ENCODE measurements around the gene IL11. TPM values are rescaled to one million over a fixed set of nuclear protein-coding genes. Genes with fewer than 3 reads are reported as not detected.

Gene IL11
- total and polyA plus RNA-seq, 2 of the 8 experiments (the other 6 are each of a cell fraction or from before 2014, with no cell fraction given): 1.7 to 2.8 TPM

Other genes starting within 250 kb of the IL11 start
- gene TNNT1, start 221.3 kb downstream of the IL11 start, total RNA-seq (2021; fragmentation: NEBNext Ultra II Directional; extraction: Animal tissue kit (Norgen Biotek cat#: 25700)): 107 and 115 TPM in 2 replicates
- gene TNNT1, start 221.3 kb downstream of the IL11 start, polyA plus RNA-seq (2011; rRNA removed): 69.6 and 97.9 TPM in 2 replicates
- gene TNNI3, start 212.7 kb downstream of the IL11 start, total RNA-seq (2021; fragmentation: NEBNext Ultra II Directional; extraction: Animal tissue kit (Norgen Biotek cat#: 25700)): 16.6 and 16.9 TPM in 2 replicates
- 56.0 and 67.9 TPM in 2 replicates for gene TNNI3, start 212.7 kb downstream of the IL11 start, polyA plus RNA-seq (2011; rRNA removed)
- gene DNAAF3, start 203.8 kb downstream of the IL11 start, total RNA-seq (2021; fragmentation: NEBNext Ultra II Directional; extraction: Animal tissue kit (Norgen Biotek cat#: 25700)): 5.4 and 5.7 TPM in 2 replicates
- gene DNAAF3, start 203.8 kb downstream of the IL11 start, polyA plus RNA-seq (2011; rRNA removed): 8.0 and 13.8 TPM in 2 replicates
- 0.35 and 0.99 TPM in 2 replicates for gene SYT5, start 190.2 kb downstream of the IL11 start, total RNA-seq (2021; fragmentation: NEBNext Ultra II Directional; extraction: Animal tissue kit (Norgen Biotek cat#: 25700))
- 0.67 and 1.6 TPM in 2 replicates for gene SYT5, start 190.2 kb downstream of the IL11 start, polyA plus RNA-seq (2011; rRNA removed)
- gene PTPRH, start 161.0 kb downstream of the IL11 start, total RNA-seq (2021; fragmentation: NEBNext Ultra II Directional; extraction: Animal tissue kit (Norgen Biotek cat#: 25700)): 0.21 and 0.30 TPM in 2 replicates
- gene PTPRH, start 161.0 kb downstream of the IL11 start, polyA plus RNA-seq (2011; rRNA removed): 0.39 and 1.1 TPM in 2 replicates
- gene TMEM86B, start 141.7 kb downstream of the IL11 start, total RNA-seq (2021; fragmentation: NEBNext Ultra II Directional; extraction: Animal tissue kit (Norgen Biotek cat#: 25700)): 2.0 and 2.1 TPM in 2 replicates
- 2.9 and 4.2 TPM in 2 replicates for gene TMEM86B, start 141.7 kb downstream of the IL11 start, polyA plus RNA-seq (2011; rRNA removed)
- 74.4 and 75.6 TPM in 2 replicates for gene PPP6R1, start 111.4 kb downstream of the IL11 start, total RNA-seq (2021; fragmentation: NEBNext Ultra II Directional; extraction: Animal tissue kit (Norgen Biotek cat#: 25700))
- gene PPP6R1, start 111.4 kb downstream of the IL11 start, polyA plus RNA-seq (2011; rRNA removed): 36.4 and 52.5 TPM in 2 replicates
- gene HSPBP1, start 90.4 kb downstream of the IL11 start, total RNA-seq (2021; fragmentation: NEBNext Ultra II Directional; extraction: Animal tissue kit (Norgen Biotek cat#: 25700)): 63.4 and 68.8 TPM in 2 replicates
- gene HSPBP1, start 90.4 kb downstream of the IL11 start, polyA plus RNA-seq (2011; rRNA removed): 100 and 111 TPM in 2 replicates
- gene BRSK1, start 86.5 kb downstream of the IL11 start, total RNA-seq (2021; fragmentation: NEBNext Ultra II Directional; extraction: Animal tissue kit (Norgen Biotek cat#: 25700)): 32.7 and 33.6 TPM in 2 replicates
- gene BRSK1, start 86.5 kb downstream of the IL11 start, polyA plus RNA-seq (2011; rRNA removed): 27.6 and 55.2 TPM in 2 replicates
- gene TMEM150B, start 45.1 kb downstream of the IL11 start, total RNA-seq (2021; fragmentation: NEBNext Ultra II Directional; extraction: Animal tissue kit (Norgen Biotek cat#: 25700)): 0.88 and 0.91 TPM in 2 replicates
- gene TMEM150B, start 45.1 kb downstream of the IL11 start, polyA plus RNA-seq (2011; rRNA removed): 0.41 and 0.46 TPM in 2 replicates
- gene KMT5C, start 30.6 kb downstream of the IL11 start, total RNA-seq (2021; fragmentation: NEBNext Ultra II Directional; extraction: Animal tissue kit (Norgen Biotek cat#: 25700)): 31.5 and 33.4 TPM in 2 replicates
- 24.9 and 59.4 TPM in 2 replicates for gene KMT5C, start 30.6 kb downstream of the IL11 start, polyA plus RNA-seq (2011; rRNA removed)
- 6.4 and 6.5 TPM in 2 replicates for gene COX6B2, start 15.7 kb downstream of the IL11 start, total RNA-seq (2021; fragmentation: NEBNext Ultra II Directional; extraction: Animal tissue kit (Norgen Biotek cat#: 25700))
- gene COX6B2, start 15.7 kb downstream of the IL11 start, polyA plus RNA-seq (2011; rRNA removed): 4.9 and 12.2 TPM in 2 replicates
- not detected in 2 replicates for gene GARIN5B, start 7.2 kb downstream of the IL11 start, total RNA-seq (2021; fragmentation: NEBNext Ultra II Directional; extraction: Animal tissue kit (Norgen Biotek cat#: 25700))
- gene GARIN5B, start 7.2 kb downstream of the IL11 start, polyA plus RNA-seq (2011; rRNA removed): 0.03 and 0.05 TPM in 2 replicates
- gene TMEM190, start 6.4 kb upstream of the IL11 start, total RNA-seq (2021; fragmentation: NEBNext Ultra II Directional; extraction: Animal tissue kit (Norgen Biotek cat#: 25700)): 1.4 TPM in 1 of 2 replicates, not detected in the other
- gene TMEM190, start 6.4 kb upstream of the IL11 start, polyA plus RNA-seq (2011; rRNA removed): 1.6 and 4.5 TPM in 2 replicates
- 3.8 and 3.9 TPM in 2 replicates for gene TMEM238, start 13.8 kb upstream of the IL11 start, total RNA-seq (2021; fragmentation: NEBNext Ultra II Directional; extraction: Animal tissue kit (Norgen Biotek cat#: 25700))
- gene TMEM238, start 13.8 kb upstream of the IL11 start, polyA plus RNA-seq (2011; rRNA removed): 0.49 and 0.53 TPM in 2 replicates
- 2,123 and 2,232 TPM in 2 replicates for gene RPL28, start 15.5 kb upstream of the IL11 start, total RNA-seq (2021; fragmentation: NEBNext Ultra II Directional; extraction: Animal tissue kit (Norgen Biotek cat#: 25700))
- 6,692 and 8,402 TPM in 2 replicates for gene RPL28, start 15.5 kb upstream of the IL11 start, polyA plus RNA-seq (2011; rRNA removed)
- 398 and 402 TPM in 2 replicates for gene UBE2S, start 37.3 kb upstream of the IL11 start, total RNA-seq (2021; fragmentation: NEBNext Ultra II Directional; extraction: Animal tissue kit (Norgen Biotek cat#: 25700))
- gene UBE2S, start 37.3 kb upstream of the IL11 start, polyA plus RNA-seq (2011; rRNA removed): 466 and 530 TPM in 2 replicates
- 0.98 and 1.0 TPM in 2 replicates for gene SHISA7, start 72.8 kb upstream of the IL11 start, total RNA-seq (2021; fragmentation: NEBNext Ultra II Directional; extraction: Animal tissue kit (Norgen Biotek cat#: 25700))
- 0.76 and 1.1 TPM in 2 replicates for gene SHISA7, start 72.8 kb upstream of the IL11 start, polyA plus RNA-seq (2011; rRNA removed)
- 96.9 and 106 TPM in 2 replicates for gene ISOC2, start 91.2 kb upstream of the IL11 start, total RNA-seq (2021; fragmentation: NEBNext Ultra II Directional; extraction: Animal tissue kit (Norgen Biotek cat#: 25700))
- gene ISOC2, start 91.2 kb upstream of the IL11 start, polyA plus RNA-seq (2011; rRNA removed): 152 and 195 TPM in 2 replicates
- gene C19orf85, start 94.3 kb upstream of the IL11 start, total RNA-seq (2021; fragmentation: NEBNext Ultra II Directional; extraction: Animal tissue kit (Norgen Biotek cat#: 25700)): 3.2 and 3.6 TPM in 2 replicates
- 2.2 and 3.3 TPM in 2 replicates for gene C19orf85, start 94.3 kb upstream of the IL11 start, polyA plus RNA-seq (2011; rRNA removed)
- 10.8 and 12.9 TPM in 2 replicates for gene ZNF628, start 106.2 kb upstream of the IL11 start, total RNA-seq (2021; fragmentation: NEBNext Ultra II Directional; extraction: Animal tissue kit (Norgen Biotek cat#: 25700))
- 1.7 and 4.5 TPM in 2 replicates for gene ZNF628, start 106.2 kb upstream of the IL11 start, polyA plus RNA-seq (2011; rRNA removed)
- 69.1 and 71.2 TPM in 2 replicates for gene NAT14, start 114.7 kb upstream of the IL11 start, total RNA-seq (2021; fragmentation: NEBNext Ultra II Directional; extraction: Animal tissue kit (Norgen Biotek cat#: 25700))
- 47.1 and 79.5 TPM in 2 replicates for gene NAT14, start 114.7 kb upstream of the IL11 start, polyA plus RNA-seq (2011; rRNA removed)
- 1.7 and 2.3 TPM in 2 replicates for gene SSC5D, start 118.0 kb upstream of the IL11 start, total RNA-seq (2021; fragmentation: NEBNext Ultra II Directional; extraction: Animal tissue kit (Norgen Biotek cat#: 25700))
- 0.39 and 0.72 TPM in 2 replicates for gene SSC5D, start 118.0 kb upstream of the IL11 start, polyA plus RNA-seq (2011; rRNA removed)
- 3.9 and 4.1 TPM in 2 replicates for gene SBK2, start 166.7 kb upstream of the IL11 start, total RNA-seq (2021; fragmentation: NEBNext Ultra II Directional; extraction: Animal tissue kit (Norgen Biotek cat#: 25700))
- 3.2 and 7.4 TPM in 2 replicates for gene SBK2, start 166.7 kb upstream of the IL11 start, polyA plus RNA-seq (2011; rRNA removed)
- gene SBK3, start 175.1 kb upstream of the IL11 start, total RNA-seq (2021; fragmentation: NEBNext Ultra II Directional; extraction: Animal tissue kit (Norgen Biotek cat#: 25700)): 0.76 and 0.94 TPM in 2 replicates
- 1.5 and 2.8 TPM in 2 replicates for gene SBK3, start 175.1 kb upstream of the IL11 start, polyA plus RNA-seq (2011; rRNA removed)
- 18.9 and 19.0 TPM in 2 replicates for gene ZNF579, start 210.4 kb upstream of the IL11 start, total RNA-seq (2021; fragmentation: NEBNext Ultra II Directional; extraction: Animal tissue kit (Norgen Biotek cat#: 25700))
- 10.0 and 16.4 TPM in 2 replicates for gene ZNF579, start 210.4 kb upstream of the IL11 start, polyA plus RNA-seq (2011; rRNA removed)
- 17.6 and 18.5 TPM in 2 replicates for gene FIZ1, start 229.1 kb upstream of the IL11 start, total RNA-seq (2021; fragmentation: NEBNext Ultra II Directional; extraction: Animal tissue kit (Norgen Biotek cat#: 25700))
- gene FIZ1, start 229.1 kb upstream of the IL11 start, polyA plus RNA-seq (2011; rRNA removed): 9.1 and 13.0 TPM in 2 replicates
- 4.7 and 5.4 TPM in 2 replicates for gene ZNF524, start 229.8 kb upstream of the IL11 start, total RNA-seq (2021; fragmentation: NEBNext Ultra II Directional; extraction: Animal tissue kit (Norgen Biotek cat#: 25700))
- gene ZNF524, start 229.8 kb upstream of the IL11 start, polyA plus RNA-seq (2011; rRNA removed): 4.4 and 7.0 TPM in 2 replicates
- 13.6 and 14.6 TPM in 2 replicates for gene ZNF865, start 235.2 kb upstream of the IL11 start, total RNA-seq (2021; fragmentation: NEBNext Ultra II Directional; extraction: Animal tissue kit (Norgen Biotek cat#: 25700))
- gene ZNF865, start 235.2 kb upstream of the IL11 start, polyA plus RNA-seq (2011; rRNA removed): 3.5 and 5.9 TPM in 2 replicates